Fibroblast of villous mesenchyme (primary cell): ENCODE measurements around the gene TTC7B. TPM values are rescaled to one million over a fixed set of nuclear protein-coding genes. Genes with fewer than 3 reads are reported as not detected.

ENCODE experiments used
- DNase-seq: peaks from one replicate; pipeline ENCODE4 v3.0.0-alpha.2; 2010; ENCODE audit warnings: low read depth
- H3K4me3 ChIP-seq: 2 replicates; pipeline ENCODE4 v1.5.1; 2011; ENCODE audit warnings: low read depth, mild to moderate bottlenecking, low read length
- total RNA-seq: library from RNA; depleted of rRNA; stranded (reverse); fragments of >200 nt; gene quantifications from 2 replicates; pipeline ENCODE4 v1.2.3, GENCODE V29; 2012
- TF ChIP-seq, protein P1 (sequence below): IDR thresholded peaks from 2 replicates; pipeline ENCODE4 v1.5.1; 2012; ENCODE audit warnings: low read depth, mild to moderate bottlenecking, low read length; ENCODE audit not compliant: insufficient read depth

TTC7B gene
- total RNA-seq, 1 donor: 16.8 TPM

DNA sequence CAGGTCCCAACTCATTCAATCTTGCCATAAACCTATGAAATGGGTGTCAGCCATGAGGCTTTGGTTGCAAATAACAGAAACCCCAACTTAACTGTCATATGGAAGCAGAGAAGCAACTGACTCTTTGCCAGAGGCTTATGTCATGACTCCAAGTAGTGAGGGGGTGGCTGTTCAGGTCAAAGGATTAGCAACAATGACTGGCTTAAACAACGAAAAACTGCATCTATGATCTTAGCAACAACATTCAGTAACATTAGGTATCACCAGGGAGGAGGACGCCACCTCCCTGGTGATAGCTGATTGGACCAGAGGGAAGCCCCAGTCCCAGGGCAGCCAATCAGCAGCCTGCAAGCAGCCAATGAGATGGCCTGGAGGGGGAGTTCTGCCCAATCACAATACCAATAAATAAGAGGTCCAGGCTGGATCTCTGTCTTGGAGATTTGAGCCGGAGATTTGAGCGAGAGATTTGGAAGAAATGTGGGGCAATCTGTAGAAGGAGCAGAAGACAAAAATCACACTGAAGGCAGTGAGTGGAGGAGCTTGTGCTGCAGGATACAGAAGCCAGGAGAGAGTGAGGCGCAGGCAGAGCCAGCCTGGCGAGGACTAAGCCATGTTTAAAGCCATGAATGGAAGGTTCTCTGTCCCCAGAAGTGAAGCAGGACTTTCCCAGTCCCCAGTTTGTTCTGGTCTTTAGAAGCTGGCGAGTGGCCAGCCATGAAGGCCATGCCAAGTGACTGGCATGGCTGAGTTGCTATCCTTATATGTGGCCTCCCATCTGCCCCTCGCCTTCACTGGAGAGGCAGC lies 326.1 kb downstream of the TTC7B start:
- no peak for DNase-seq
- H3K4me3 ChIP-seq: no peak overlapping the region
- TF ChIP-seq, protein P1, sequence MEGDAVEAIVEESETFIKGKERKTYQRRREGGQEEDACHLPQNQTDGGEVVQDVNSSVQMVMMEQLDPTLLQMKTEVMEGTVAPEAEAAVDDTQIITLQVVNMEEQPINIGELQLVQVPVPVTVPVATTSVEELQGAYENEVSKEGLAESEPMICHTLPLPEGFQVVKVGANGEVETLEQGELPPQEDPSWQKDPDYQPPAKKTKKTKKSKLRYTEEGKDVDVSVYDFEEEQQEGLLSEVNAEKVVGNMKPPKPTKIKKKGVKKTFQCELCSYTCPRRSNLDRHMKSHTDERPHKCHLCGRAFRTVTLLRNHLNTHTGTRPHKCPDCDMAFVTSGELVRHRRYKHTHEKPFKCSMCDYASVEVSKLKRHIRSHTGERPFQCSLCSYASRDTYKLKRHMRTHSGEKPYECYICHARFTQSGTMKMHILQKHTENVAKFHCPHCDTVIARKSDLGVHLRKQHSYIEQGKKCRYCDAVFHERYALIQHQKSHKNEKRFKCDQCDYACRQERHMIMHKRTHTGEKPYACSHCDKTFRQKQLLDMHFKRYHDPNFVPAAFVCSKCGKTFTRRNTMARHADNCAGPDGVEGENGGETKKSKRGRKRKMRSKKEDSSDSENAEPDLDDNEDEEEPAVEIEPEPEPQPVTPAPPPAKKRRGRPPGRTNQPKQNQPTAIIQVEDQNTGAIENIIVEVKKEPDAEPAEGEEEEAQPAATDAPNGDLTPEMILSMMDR: no peak

DNA sequence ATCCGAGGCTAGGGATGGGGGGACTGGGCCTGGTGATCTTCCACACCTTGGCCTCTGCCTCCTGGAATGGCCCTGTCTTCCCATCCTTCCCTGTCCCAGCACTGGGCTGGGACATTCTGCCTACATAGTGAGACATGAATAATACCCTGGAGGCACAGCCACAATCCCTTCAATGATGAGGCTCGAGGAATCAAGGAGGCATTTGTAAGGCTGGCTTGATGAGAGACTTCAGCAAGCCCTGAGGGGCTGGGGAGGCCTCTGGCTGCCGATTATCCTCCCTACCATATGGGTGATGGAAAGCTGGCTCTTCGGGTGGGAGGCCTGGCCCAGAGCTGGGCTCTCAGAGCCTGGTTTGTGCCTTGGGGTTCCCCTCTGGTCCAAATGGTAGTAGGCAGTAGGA lies 326.9 kb downstream of the TTC7B start:
- no peak overlapping the region for H3K4me3 ChIP-seq
- no peak for DNase-seq
- TF ChIP-seq, protein P1: no peak

DNA sequence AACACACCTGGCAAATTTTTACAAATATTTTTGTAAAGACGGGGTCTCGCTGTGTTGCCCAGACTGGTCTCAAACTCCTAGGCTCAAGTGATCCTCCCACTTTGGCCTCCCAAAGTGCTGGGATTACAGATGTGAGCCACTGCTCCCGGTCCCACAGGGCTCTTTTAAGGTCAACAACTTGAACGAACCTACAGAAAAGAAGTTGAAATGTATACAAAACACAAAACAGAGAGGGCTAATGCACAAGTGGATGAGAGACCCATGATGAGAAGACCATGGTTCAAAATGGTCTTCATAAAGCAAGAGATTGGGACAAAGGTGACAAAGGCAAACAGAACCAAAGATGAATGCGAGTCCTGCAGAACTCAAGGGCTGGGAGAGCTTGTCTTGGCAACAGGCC lies 328.0 kb downstream of the TTC7B start:
- no peak overlapping the region for H3K4me3 ChIP-seq
- TF ChIP-seq, protein P1: no peak
- no peak for DNase-seq

DNA sequence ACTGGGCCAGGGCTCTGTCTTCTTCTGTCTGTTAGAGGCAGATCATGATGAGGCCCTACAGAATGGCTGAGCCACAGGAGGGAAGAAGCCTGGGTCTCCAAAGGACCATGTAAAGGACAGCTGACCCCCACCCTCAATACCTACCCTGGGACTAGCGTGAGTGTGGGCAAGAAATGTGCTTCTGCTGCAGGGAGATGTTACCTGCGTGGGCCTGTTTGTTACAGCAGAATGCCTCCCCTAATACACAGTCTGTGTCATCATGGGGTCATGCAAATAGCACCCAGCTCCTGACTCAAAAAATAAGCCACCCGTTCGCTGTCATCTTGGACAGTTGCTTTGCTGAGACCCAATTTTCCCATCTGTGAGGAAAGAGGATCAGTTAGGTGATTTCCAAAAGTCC lies 328.8 kb downstream of the TTC7B start:
- DNase-seq: no peak
- no peak overlapping the region for H3K4me3 ChIP-seq
- TF ChIP-seq, protein P1: no peak

DNA sequence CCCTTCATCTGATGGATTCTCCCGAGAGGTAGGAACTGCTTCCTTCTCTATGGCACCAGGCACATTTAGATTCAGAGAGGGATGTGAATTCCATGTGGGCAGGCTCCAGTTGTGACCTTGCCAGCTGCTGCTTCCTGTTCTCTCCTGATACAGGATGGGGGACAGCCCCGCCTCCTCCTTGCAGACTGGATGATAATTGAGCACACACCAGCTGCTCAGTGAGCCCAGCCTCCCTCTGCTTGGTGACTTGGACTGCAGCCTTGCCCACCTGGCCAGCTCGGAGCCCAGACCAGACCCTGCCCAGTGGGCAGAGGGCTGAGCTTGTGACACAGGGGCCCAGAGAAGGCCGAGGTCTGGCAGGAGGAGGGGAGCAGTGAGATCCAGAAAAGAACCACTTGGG lies 329.2 kb downstream of the TTC7B start:
- DNase-seq: no peak
- TF ChIP-seq, protein P1: no peak
- H3K4me3 ChIP-seq: no peak overlapping the region

DNA sequence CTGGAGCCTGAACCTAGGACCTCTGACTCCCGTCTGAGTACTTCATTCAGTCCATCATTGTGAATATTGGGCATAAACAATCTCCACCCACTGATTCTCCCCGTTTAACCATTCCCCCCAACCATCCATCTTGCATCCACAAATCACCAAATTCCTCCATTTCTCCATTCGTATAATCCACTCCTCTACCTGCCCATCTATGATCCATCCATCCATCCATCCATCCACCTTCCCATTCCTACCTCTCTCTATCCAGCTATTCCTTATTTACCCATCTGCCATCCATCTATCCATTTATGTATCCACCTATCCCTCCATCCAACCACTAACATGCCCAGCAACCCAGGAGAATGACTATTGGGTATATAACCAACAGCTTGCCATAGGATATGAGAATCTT lies 331.9 kb downstream of the TTC7B start:
- DNase-seq: no peak
- TF ChIP-seq, protein P1: no peak

DNA sequence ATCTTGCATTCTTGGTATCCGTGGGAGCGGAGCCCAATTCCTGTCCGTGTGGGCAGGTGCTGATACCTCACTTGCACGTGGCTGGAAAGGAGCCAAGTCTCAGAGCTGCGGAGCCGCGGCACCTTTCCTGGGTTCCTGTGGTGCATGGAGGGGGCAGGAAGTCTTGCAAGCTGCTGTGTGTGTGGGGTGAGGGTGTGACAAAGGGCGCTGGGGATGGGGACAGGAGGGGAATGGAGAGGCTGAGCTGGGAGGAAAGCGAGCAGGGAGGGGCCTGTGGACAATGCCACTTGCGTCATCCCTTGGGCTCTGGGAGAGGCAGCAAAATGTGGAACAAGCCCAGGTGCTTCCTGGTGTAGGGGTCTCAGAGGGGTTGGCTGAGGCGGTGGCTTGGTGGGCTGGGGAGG lies 332.7 kb downstream of the TTC7B start:
- no peak for DNase-seq
- TF ChIP-seq, protein P1: no peak
- H3K4me3 ChIP-seq: no peak overlapping the region

More for the DNA sequence above, 331.9 kb downstream of the TTC7B start:
- no peak overlapping the region for H3K4me3 ChIP-seq
